Stimulated activated CD4-positive, alpha-beta T cell treated with anti-CD3 and anti-CD28 coated beads, Interleukin-15, amount 100 ng/mL, for 24 hours (primary cell): ENCODE results near the gene ZP4.

Source experiments
- DNase-seq: peaks from one replicate; pipeline ENCODE4 v3.0.0-alpha.2; 2020

ZP4 gene

GRCh38 chr1:237890822-237891221 lies at the start of gene ZP4:
Gene ZP4 (minus strand): TSS chr1:237890922. CDS start chr1:237890635, 287 bp downstream.
- DNase-seq: no peak

- DNase-seq: peak; percentile 8
These were observed 47.8 kb upstream of the ZP4 start for GRCh38 chr1:237938553-237938952.

GRCh38 chr1:237938068-237938467 lies 47.3 kb upstream of the ZP4 start:
- DNase-seq: no peak

- no peak for DNase-seq
These were observed 42.1 kb upstream of the ZP4 start for GRCh38 chr1:237932816-237933215.

- no peak for DNase-seq
These were observed 40.9 kb upstream of the ZP4 start for GRCh38 chr1:237931581-237931980.

- no peak for DNase-seq
These were observed 36.5 kb upstream of the ZP4 start for GRCh38 chr1:237927198-237927597.

GRCh38 chr1:237921306-237921705 lies 30.6 kb upstream of the ZP4 start:
- no peak for DNase-seq

- no peak for DNase-seq
These were observed 22.6 kb upstream of the ZP4 start for GRCh38 chr1:237913345-237913744.

GRCh38 chr1:237911911-237912310 lies 21.2 kb upstream of the ZP4 start:
- DNase-seq: no peak

GRCh38 chr1:237910834-237911233 lies 20.1 kb upstream of the ZP4 start:
- DNase-seq: no peak

GRCh38 chr1:237903961-237904360 lies 13.2 kb upstream of the ZP4 start:
- DNase-seq: no peak

GRCh38 chr1:237902960-237903743 lies 12.4 kb upstream of the ZP4 start:
- DNase-seq: no peak

GRCh38 chr1:237901299-237901934 lies 10.7 kb upstream of the ZP4 start:
- DNase-seq: peak; percentile 2

- DNase-seq: no peak
These were observed 4.9 kb upstream of the ZP4 start for GRCh38 chr1:237895630-237896029.

- DNase-seq: no peak
These were observed 3.4 kb upstream of the ZP4 start for GRCh38 chr1:237894131-237894530.

GRCh38 chr1:237891979-237892378 lies 1.3 kb upstream of the ZP4 start:
- DNase-seq: no peak

GRCh38 chr1:237891266-237891665 lies 544 bp upstream of the ZP4 start:
- no peak for DNase-seq

GRCh38 chr1:237890416-237890815 lies 306 bp downstream of the ZP4 start:
- no peak for DNase-seq

GRCh38 chr1:237888143-237888542 lies 2.6 kb downstream of the ZP4 start:
- no peak for DNase-seq

GRCh38 chr1:237887542-237887941 lies 3.2 kb downstream of the ZP4 start:
- no peak for DNase-seq

GRCh38 chr1:237884237-237884636 lies 6.5 kb downstream of the ZP4 start:
- DNase-seq: no peak

GRCh38 chr1:237879195-237879594 lies 11.5 kb downstream of the ZP4 start:
- DNase-seq: no peak

GRCh38 chr1:237878406-237878805 lies 12.3 kb downstream of the ZP4 start:
- DNase-seq: no peak

GRCh38 chr1:237877631-237878030 lies 13.1 kb downstream of the ZP4 start:
- DNase-seq: no peak

GRCh38 chr1:237875291-237875690 lies 15.4 kb downstream of the ZP4 start:
- no peak for DNase-seq
